Activated CD8-positive, alpha-beta memory T cell treated with anti-CD3 and anti-CD28 coated beads for 24 hours (primary cell): ENCODE data around the gene ADAM15.

Experiments
- DNase-seq: peaks from one replicate; pipeline ENCODE4 v3.0.0-alpha.2; 2020

ADAM15 gene

DNA sequence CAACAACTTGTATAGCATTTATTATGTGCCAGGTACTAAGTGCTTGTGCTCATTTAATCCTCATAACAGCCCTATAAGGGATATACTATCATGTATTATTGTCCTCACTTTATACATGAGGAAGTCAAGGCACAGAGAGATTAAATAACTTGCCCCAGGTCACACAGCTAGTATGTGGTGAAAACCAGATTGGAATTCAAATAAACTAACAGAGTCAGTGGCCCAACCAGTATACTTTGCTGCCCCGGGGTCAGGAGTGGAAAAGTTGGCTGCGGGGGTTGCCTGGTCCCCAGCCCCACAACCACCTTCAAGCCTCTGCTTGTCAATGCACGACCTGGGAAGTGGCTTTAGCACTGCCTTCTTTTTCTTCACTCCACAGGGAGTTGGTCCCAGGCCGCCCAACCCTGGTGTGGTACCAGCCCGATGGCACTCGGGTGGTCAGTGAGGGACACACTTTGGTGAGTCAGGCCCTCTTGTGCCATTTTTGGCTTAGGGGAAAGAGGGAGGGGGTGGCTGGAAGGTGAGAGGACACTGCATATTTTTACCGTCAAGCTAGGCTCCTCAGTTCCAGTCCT is 2.5 kb downstream of the ADAM15 start:
- DNase-seq = no peak

DNA sequence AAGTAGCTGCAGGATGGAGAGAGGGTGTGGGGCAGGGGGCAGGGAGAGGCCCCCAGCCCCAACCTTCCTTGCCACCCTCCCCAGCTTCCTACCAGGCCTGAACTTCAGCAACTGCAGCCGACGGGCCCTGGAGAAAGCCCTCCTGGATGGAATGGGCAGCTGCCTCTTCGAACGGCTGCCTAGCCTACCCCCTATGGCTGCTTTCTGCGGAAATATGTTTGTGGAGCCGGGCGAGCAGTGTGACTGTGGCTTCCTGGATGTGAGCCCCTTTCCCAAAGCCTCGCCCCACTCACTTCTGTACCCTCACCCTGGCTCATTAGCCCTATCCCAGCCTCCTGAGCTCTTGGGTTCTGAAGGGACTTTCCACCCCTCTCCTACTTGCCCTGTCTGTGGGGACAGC is 6.0 kb downstream of the ADAM15 start:
- DNase-seq = no peak

- DNase-seq = no peak
Measured at GRCh38 chr1:155057788-155058211, 6.7 kb downstream of the ADAM15 start.

GRCh38 chr1:155060736-155061135 is 9.6 kb downstream of the ADAM15 start:
- DNase-seq = no peak

GRCh38 chr1:155061381-155062150 is 10.4 kb downstream of the ADAM15 start:
- DNase-seq = peak; percentile 100

GRCh38 chr1:155062151-155062686 is 11.1 kb downstream of the ADAM15 start:
- DNase-seq = no peak

DNA sequence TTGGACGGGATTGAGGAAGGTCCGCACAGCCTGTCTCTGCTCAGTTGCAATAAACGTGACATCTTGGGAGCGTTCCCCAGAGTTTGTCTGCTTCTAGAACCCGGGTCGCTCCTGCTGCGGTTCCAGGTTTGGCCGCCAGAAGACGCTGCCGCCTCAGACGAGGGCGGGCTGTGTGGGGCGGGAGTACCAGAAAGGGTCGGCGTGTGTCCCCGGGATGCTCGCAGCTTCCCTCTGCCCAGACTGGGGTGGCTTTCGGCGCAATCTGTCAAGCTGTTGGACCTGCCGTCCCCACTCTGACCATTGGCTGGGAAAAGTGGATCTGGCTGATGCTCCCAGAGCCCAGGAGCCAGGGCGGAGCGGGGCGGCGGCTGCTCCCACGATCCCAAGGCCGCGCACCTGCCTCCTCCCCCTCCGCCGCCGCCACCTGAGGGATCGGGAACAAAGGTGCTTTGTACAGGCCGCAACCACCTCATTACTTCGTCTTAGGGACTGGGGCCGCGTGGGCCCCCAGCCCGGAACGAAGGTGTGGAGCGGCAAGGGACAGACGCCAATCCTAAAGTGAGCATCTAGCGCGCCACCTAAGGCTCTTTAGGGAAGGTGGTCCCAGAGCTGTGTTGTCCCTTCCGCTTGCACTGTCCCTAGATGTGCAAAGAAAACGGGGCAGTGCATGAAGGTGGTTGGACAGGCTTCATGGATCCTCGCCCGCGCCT is 11.7 kb downstream of the ADAM15 start:
- DNase-seq = peak; percentile 91

DNA sequence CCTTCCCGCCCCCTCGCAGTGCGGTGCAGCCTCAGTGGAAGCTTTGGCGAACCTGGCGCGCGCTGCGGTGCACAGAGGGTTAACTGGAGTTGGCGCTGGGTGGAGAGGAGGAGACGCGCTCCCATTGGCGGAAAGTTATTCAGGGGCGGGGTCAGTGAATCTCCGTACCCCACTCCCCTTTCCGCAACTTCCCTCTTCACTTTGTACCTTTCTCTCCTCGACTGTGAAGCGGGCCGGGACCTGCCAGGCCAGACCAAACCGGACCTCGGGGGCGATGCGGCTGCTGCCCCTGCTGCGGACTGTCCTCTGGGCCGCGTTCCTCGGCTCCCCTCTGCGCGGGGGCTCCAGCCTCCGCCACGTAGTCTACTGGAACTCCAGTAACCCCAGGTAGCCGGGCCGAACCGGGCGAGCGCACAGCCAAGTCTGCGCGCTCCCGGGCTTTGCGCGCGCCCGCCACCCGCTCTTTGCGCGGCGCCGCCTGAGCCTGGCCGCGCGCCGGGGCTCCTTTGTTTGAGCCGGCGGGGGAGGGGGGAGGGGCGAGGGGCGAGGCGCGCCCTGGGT is 12.5 kb downstream of the ADAM15 start, which contains the start of gene EFNA4:
EFNA4 (plus strand) TSS at position 191 of the 561 bp plus-strand sequence; CDS start at position 275, 84 bp downstream.
- peak; percentile 89 for DNase-seq

GRCh38 chr1:155064111-155064831 is 13.2 kb downstream of the ADAM15 start:
- peak; percentile 70 for DNase-seq

DNA sequence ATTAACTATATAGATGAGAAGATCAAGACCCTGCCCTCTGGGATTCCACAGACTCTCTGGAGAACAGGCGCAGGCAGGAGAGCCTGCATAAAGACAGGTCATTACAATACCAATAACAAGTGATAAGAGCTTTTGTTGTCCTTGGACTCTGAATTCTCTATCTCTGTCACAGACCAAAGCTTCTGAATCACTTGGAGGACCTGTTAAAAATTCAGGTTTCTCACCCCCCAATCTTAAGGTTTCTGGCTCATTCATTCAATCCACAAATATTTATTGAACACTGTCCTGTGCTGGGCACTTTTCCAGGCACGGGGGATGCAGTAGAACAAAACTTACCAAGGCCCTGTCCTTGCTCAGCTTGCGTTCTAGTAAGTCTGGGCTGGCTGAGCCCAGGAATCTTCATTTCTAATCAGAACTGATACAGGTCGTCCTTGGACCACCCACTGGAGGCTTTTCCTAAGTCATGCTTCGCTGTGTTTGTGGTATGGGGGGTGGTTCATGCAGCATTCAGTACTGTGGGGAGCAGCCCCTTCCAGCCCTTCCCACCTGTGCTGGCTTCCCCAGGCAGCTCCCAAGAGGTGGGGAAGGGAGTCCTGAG is 13.8 kb downstream of the ADAM15 start:
- DNase-seq = no peak

- no peak for DNase-seq
Measured at GRCh38 chr1:155066777-155067176, 15.7 kb downstream of the ADAM15 start.

DNA sequence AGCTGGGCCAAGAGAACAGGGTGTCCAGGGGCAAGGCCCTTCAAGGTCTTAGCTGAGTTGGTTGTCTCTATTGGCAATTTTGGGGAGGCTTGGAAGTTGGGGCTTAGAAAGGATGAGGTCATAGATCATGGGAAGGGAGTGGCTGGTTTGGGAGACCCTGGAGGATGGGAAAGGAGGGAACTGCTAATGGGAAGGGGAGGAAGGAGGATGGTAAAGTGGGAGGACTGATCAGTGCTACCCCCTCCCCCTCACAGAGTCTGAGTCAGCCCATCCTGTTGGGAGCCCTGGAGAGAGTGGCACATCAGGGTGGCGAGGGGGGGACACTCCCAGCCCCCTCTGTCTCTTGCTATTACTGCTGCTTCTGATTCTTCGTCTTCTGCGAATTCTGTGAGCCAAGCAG is 17.5 kb downstream of the ADAM15 start:
- DNase-seq = no peak

- no peak for DNase-seq
Measured at GRCh38 chr1:155069551-155070157, 18.5 kb downstream of the ADAM15 start.

DNA sequence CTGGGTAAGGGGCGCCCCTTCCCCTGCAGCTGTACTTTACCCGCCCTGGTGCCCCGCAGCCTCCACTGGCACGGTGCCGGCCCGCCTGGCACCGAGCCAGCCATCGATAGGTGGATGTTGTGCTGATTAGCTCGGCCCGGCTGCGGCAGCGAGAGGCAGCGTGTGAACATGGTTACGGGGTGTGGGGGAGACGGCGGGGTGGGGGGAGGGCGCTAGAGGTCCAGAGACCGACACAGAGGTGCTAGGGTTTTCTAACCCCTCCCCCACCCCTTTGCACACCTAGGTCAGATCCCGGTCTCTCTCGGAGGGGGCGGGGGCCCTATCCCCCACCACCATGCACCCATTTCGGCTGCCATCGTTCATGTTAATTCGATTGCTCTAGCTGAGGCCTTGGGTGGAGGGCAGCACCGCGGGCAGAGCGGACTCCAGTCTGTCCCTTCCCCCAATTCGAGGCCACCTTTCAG is 19.1 kb downstream of the ADAM15 start:
- DNase-seq = no peak

DNA sequence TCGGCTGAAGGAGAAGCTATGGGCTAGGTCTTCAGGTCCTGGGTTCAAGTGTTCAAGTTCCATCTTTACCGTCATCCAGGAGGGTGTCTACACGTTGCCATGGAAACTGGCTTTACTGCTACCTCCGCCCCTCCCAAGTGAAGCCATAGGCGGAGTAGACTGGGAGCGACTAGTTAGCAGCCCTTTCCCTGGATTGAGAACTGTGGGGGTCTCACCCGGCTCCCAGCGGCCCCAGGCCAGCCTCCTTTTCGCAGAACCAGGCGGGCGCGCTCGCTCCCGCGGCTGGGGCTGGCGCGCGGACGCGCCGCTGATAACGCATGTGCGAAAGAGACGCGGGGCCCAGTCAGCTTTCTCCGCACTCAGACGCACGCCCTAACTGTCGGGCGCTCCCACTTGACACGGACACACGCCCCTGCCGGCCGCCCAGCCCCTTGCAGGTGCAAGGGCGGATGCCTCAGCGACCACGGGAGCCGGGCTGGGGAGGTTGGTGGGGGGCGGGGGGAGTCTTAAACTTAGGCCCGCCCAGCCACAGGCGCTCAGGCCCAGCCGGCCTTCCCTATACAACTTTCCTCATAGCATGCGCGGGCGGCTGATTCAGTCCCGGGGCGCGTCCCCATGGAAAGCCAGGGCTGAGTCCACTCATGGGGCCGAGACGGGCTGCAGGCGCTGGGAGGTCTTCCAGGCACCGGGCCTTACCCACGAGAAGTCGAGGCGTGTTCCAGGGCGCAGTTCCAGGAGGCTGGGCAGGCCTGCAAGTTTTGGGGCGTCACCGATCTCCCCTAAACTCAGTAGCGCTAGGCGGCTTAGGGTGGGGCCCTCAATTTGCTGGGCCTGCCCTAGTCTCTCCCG is 19.8 kb downstream of the ADAM15 start:
- peak; percentile 87 for DNase-seq

DNA sequence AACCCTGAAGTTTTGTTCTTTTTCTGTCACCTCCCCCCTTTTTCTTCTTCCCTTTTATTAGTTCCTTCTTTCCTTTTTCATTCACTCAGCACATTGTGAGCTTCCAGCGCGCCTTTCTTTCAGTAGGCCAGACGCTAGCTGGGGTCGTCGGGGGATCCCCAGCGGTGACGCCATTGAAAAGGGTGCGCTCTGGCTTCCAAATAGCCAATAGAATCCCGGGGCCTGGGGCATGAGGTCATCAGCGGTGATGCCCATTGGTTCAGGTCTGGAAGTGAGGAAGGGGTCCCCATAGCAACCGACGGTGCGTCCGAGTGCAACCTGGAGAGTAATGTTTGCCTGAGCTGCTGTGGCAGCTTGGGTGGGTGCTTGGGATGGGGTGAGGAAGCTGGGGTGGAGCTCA is 20.6 kb downstream of the ADAM15 start:
- no peak for DNase-seq

GRCh38 chr1:155072531-155073289 is 21.6 kb downstream of the ADAM15 start:
- DNase-seq = no peak

DNA sequence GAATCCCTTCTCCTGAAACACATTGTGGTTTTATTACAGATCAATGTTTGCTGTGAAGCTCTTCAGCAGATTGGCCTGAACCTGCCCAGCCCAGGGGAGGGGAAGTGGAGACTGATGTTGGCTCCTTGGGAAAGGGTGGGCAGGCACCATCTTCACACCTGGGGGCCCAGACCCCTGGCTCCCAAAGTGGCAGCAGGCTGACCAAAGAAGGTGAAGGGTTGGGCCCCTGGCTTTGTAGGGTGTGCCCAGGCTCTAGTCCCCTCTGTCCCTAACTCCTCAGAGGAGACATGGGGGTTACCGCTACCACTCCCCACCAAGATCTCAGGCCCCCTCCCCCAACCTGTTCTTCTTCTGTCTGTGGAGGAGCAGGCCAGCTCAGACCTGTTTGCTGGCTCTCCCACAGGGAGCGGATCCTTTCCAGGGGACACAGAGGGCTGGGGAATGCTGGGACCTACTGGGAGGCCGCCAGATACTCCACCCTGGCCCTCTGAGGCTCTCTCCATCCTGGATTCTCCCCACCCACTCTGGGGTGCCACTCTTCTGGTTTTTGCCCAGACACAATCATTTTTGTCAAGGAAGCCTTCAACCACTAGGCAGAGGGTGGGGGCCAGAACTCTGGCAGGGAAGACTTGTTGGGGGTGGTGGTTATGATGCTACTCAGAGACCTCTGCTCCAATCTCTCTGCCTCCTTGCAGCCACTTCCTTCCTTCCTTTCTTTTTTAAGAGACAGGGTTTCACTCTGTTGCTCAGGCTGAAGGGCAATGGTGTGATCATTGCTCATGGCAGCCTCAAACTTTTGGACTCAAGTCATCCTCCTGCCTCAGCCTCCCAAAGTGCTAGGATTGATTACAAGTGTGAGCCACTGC is 22.5 kb downstream of the ADAM15 start:
- no peak for DNase-seq

- no peak for DNase-seq
Measured at GRCh38 chr1:155075535-155075934, 24.4 kb downstream of the ADAM15 start.
